Daoy (cell line): ENCODE measurements around the gene ZBTB7A. TPM values are rescaled to one million over a fixed set of nuclear protein-coding genes. Genes with fewer than 3 reads are reported as not detected.

Experiments
- DNase-seq: peaks from one replicate; pipeline ENCODE4 v3.0.0-alpha.2; 2015; ENCODE audit warnings: low read depth
- total RNA-seq: library from RNA; depleted of rRNA; stranded (reverse); fragments of >200 nt; shearing (Covaris generic); gene quantifications from 2 replicates; pipeline ENCODE4 v1.2.3, GENCODE V29; 2014

The ZBTB7A gene
- total RNA-seq, 1 experiment from 2014 or later, result 14.8 TPM

DNA sequence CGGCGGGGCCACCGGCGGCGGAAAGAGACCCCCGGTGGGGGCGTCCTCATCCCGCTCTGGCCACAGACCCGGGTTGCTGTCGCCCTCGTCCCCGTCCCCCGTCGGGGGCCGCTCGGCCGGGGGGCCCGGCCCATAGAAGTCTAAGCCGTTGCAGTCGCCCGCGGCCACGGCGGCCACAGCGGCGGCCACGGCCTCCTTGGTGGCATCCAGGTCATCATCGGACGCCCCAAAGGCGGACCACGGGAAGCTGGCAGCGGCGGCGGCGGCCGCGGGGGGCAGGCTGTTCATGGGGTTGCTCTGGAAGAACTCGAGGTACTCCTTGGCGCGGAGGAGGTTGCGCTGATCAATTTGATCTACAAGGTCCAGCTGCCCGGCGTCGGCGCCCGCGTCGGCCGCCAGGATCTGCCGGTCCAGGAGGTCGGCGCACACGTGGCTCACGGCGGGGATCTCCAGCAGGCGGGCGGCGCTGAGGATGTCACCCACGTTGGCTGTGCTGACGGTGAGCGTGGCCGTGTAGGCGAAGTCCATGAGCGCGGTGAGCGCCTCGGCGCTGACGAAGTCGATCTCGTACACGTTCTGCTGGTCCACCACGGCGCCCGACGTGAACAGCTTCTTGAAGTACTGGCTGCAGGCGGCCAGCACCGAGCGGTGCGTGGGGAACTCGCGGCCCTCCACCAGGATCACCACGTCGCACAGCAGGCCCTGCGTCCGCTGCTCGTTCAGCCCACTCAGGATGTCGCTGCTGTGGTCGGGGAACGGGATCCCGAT lies 12.1 kb downstream of the ZBTB7A start:
- DNase-seq, result no peak

GRCh38 chr19:4053423-4054324 lies 13.0 kb downstream of the ZBTB7A start:
- no peak for DNase-seq

- peak; percentile 42 for DNase-seq
Measured at GRCh38 chr19:4052993-4053422, 13.7 kb downstream of the ZBTB7A start.

DNA sequence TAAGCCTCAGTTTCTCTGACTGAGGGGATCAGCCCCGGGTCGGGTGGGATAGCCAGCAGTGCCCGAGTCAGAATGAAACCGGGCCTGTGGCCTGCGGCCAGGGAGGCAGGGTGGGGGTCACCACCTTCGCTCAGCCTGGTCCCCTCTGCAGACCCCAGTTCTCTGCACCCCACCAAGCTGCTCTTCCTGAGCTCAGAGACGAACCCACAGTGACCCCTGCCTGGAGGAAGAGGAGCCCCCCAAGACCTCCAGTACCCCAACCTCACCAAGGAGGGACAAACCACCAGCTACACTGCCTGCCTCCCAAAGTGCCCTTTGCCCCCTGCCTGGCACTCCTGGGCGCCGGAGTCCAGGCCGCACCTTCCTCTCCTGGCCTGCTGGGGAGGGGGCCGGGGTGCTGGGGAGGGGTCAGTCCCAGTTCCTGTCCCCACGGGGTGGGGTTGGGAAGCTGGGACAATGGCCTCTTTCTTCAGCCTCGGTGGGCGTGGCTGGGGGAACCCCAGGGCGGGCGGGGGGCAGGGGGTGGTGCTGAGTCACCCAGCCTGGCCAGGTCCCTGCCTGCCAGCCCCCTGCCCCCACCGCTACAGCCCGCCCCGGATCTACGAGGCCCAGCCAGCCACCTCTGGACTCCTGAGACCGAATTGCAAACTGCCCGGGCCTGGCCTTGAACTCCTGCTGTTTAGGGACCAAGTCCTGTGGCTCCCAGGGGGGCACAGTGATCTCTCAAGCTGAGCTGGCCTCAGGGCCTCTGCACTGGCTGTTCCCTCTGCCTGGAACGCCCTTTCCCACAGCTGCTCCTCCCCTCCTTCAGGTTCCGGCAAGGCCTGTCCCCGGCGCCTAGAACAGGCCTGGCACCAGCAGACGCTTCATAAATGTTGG lies 14.3 kb downstream of the ZBTB7A start:
- peak; percentile 85 for DNase-seq

GRCh38 chr19:4051175-4052101 lies 15.3 kb downstream of the ZBTB7A start:
- peak; percentile 87 for DNase-seq

- DNase-seq, result no peak
Measured at GRCh38 chr19:4049432-4049831, 17.3 kb downstream of the ZBTB7A start.

DNA sequence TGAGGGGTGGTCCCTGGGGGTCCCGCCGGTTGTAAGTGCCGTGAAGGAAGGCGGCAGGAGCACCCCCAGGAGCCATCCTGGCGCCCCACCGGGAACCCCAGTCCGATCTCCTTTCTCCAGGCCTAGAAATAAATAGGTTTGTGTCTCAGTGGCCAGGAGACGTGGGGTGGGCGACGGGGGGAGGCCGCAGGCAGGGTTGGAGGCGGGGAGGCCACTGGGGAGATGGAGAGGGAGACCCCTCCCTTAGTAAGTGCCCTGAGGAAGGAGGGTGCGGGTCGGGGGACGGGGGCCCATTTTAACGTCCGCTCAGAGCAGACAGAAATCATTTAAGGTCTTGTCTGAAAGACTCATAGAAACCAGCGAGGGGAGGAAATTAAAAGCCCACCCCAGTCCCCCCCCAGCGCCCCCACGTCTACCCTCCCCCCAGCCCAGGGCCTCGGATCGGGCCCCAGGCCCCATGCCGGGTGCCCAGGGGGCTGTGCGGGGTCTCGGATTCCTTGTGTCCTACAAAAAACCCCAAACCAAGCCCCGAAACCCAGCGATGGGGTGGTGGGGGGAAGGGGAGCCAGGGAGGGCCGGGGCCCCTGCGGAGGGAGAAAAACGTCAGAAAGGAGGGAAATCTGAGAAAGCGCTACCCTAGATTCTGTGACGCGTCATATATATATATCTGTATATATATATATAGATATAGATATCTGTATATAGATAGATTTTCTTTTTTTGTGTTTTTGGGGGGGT lies 19.6 kb downstream of the ZBTB7A start:
- no peak for DNase-seq

- DNase-seq, result no peak
Measured at GRCh38 chr19:4046362-4046691, 20.4 kb downstream of the ZBTB7A start.

DNA sequence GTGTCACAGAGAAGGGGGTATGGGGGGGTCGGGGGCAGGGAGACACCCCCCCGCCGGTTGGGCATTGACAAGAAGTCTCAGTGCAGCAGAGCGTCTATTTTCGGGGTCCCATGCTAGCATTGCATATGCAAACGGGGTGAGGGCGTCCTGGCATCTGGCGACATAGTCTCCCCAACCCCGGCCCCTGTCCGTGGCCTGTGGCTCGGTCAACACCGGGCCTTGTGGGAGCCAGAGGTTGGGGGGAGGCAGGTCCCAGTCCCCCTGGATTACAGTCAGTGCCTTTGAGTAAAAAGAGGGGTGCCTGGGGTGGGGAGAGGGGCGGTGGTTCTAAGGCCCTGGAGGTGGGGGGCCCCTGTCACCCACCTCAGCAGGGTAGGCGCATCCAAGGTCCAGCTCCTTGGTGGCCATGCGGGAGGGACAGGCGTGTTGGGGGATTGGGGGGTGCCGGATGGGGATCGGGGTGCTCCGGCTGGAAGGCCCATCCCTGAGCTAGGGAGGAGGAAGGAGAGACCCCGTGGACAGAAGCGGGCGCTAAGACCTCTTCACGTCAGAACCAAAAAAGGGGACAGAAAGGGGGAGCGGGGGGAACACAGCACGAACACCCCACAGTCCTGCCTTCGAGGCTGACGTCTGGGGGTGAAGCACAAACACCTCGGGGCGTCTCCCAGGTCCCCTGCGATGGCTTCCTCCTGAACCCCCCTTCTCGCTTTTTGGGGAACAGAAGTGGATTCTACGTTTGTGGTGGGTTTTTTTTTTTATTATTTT lies 20.9 kb downstream of the ZBTB7A start:
- DNase-seq, result no peak

DNA sequence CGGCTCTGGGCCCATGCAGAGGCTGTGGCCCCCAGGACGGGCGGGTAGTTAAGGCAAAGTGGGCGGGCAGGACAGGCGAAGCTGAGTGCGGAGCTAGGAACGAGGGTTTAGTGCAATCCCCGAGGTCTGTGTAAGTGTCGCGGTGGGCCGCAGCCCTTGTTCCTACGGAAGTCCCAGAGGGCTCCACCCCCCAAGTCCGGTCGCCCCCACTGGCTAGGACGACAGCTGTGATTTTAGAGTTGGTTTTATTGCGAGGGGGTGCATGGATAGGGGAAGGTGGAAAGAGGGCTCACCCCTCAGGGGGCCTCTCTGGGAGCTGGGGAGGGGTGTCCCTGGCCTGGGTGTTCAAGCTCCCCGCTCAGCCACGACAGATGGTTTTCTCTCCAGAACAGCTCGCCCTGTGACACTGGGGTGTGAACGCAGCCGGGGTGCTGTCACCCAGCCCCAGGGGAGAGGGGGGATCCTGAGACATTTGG lies 21.7 kb downstream of the ZBTB7A start:
- DNase-seq, result no peak

DNA sequence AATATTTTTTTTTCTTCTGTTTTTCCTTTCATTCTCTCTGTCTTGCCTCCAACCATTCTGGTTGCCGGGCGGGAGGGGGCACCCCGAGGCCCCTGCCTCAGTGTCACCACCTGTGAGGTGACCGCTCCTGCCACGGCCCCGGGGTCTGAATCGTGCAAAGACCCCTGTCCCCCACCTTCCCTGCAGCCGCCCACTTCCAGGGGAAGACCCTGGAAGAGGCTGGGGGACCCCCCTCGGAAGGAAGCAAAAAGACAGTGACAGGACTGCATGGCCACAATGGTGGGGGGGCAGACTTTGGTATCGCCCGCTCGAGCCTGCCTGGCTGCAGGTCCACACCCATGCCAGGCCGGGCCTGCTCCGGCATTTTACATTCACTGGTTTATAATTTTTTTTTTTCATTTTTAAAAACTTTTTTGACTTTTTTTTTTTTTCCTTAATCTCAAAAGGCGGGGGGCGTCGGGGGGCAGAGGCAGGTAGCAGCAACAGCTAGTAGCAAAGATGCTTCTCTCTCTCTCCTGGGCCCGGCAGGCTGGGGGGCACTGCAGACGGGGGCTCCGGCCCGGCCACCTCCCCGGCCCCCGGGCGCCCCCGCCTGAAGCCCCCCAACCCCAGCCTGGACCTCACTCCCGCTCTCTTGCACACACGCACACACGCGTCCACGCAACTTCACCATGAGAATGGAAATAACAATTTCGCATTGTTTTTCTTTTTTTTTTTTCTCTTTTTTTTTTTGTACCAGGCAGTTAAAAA lies 22.6 kb downstream of the ZBTB7A start:
- DNase-seq, result no peak

- no peak for DNase-seq
Measured at GRCh38 chr19:4043401-4043800, 23.3 kb downstream of the ZBTB7A start.

DNA sequence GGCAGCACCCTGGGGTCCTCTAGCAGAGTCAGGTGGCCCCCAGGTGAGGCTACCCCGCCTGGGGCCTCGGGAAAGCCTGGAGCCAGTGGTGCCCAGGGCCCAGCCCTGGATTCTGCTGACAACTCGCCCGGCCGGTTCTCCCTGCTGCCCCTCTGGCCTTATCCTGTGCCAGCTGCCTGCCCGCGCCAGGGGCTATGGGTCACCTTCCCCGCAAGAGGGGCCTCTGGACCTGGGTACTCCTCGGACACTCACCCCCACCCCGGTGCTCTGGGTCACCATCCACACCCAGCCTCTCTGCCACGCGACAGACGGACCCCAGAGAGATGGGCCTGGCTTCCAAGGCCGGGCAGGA lies 24.0 kb downstream of the ZBTB7A start:
- DNase-seq, result no peak

DNA sequence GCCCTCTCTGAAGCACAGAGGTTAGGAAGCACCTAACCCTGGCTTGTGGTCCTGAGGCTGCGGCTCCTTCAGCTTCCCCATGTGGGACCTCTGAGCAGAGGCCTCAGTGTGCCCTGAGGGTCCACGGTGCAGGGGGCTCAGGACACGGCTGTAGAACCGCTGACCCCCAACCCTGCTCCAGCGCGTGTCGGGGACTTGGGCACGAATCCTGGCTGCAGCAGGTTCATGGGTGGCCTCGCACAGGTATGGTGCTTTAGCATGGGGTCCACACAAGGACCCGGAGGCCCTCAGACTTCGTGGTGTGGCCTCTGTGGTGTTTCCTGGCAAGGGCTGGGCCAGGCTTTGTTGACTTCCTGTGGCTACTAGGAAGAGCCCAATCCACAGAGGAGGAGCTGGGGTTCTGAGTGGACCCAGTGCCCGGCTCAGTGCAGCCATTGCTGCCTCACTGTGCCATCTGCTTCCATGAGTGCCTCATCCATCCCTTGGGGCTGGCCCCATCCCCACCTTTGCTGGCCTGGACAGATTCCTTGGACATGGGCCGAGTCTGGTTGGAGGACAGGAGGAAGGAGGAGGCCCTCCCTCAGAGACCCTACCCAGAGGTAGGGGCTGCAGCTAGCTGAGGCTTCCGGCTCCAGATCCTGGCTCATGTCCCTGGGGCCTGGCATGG lies 24.5 kb downstream of the ZBTB7A start:
- no peak for DNase-seq

- no peak for DNase-seq
Measured at GRCh38 chr19:4038661-4039423, 27.9 kb downstream of the ZBTB7A start.

DNA sequence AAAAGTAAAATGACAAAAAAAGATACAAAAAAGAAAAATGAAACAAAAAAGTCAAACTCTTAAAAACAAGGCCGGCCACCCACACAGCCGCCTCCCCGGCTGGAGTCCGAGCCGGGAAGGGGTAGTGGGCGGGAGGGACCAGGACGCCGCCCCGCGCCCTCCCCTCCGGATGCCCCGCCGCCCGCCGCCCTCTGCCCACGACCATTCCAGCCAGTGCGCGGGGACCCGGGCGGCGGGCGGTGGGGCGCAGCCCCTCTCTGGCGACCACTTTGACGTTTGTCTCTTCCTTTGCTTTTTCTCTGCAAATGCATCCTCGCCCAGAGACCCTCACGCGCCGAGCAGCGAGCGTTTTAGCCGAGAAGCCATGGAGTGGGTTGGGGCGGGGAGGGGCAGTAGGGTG lies 28.6 kb downstream of the ZBTB7A start:
- no peak for DNase-seq

DNA sequence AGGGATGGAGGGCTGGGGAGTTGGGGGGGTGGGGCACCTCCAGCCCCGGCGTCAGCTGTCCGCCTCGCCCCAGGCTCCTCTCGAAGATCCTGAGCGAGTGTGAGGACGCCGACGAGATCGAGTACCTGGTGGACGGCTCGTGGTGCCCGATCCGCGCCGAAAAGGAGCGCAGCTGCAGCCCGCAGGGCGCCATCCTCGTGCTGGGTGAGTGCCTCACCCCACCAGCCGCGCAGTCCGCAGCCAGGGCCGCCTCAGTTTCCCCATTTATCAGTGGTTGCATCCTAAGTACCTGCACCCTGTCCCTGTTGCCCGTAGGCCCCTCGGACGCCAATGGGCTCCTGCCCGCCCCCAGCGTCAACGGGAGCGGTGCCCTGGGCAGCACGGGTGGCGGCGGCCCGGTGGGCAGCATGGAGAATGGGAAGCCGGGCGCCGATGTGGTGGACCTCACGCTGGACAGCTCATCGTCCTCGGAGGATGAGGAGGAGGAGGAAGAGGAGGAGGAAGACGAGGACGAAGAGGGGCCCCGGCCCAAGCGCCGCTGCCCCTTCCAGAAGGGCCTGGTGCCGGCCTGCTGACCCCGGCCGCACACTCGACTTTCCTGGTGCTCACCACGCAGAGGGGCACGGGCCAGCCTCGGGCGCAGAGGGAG lies 29.3 kb downstream of the ZBTB7A start:
- DNase-seq, result no peak
